Fibroblast of villous mesenchyme (primary cell): ENCODE measurements around the gene ABLIM1. TPM values are rescaled to one million over a fixed set of nuclear protein-coding genes. Genes with fewer than 3 reads are reported as not detected.

Experiments
- DNase-seq: peaks from one replicate; pipeline ENCODE4 v3.0.0-alpha.2; 2010; ENCODE audit warnings: low read depth
- H3K4me3 ChIP-seq: 2 replicates; pipeline ENCODE4 v1.5.1; 2011; ENCODE audit warnings: low read depth, mild to moderate bottlenecking, low read length
- total RNA-seq: library from RNA; depleted of rRNA; stranded (reverse); fragments of >200 nt; gene quantifications from 2 replicates; pipeline ENCODE4 v1.2.3, GENCODE V29; 2012
- TF ChIP-seq, protein P1 (sequence below): IDR thresholded peaks from 2 replicates; pipeline ENCODE4 v1.5.1; 2012; ENCODE audit warnings: low read depth, mild to moderate bottlenecking, low read length; ENCODE audit not compliant: insufficient read depth

ABLIM1 gene
- total RNA-seq, 1 donor: 18.6 TPM

DNA sequence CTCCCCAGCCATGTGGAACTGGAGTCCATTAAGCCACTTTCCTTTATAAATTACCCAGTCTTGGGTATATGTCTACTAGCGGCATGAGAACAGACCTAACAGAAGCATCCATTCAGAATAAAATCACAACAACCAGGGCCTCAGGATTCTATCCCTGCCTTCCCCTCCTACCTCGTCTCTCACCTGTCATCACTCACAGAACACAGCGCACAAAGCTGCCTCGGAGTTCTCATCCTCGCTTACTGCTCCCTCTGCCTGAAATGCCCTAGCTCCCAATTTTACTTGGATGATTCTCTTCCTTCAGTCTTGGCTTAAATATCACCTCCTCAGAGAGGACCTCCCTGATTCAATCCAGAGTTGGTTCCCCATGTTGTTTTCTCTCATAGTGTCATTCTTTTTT lies 183.1 kb downstream of the ABLIM1 start:
- TF ChIP-seq, protein P1, sequence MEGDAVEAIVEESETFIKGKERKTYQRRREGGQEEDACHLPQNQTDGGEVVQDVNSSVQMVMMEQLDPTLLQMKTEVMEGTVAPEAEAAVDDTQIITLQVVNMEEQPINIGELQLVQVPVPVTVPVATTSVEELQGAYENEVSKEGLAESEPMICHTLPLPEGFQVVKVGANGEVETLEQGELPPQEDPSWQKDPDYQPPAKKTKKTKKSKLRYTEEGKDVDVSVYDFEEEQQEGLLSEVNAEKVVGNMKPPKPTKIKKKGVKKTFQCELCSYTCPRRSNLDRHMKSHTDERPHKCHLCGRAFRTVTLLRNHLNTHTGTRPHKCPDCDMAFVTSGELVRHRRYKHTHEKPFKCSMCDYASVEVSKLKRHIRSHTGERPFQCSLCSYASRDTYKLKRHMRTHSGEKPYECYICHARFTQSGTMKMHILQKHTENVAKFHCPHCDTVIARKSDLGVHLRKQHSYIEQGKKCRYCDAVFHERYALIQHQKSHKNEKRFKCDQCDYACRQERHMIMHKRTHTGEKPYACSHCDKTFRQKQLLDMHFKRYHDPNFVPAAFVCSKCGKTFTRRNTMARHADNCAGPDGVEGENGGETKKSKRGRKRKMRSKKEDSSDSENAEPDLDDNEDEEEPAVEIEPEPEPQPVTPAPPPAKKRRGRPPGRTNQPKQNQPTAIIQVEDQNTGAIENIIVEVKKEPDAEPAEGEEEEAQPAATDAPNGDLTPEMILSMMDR: no peak
- H3K4me3 ChIP-seq: no peak overlapping the region
- no peak for DNase-seq

GRCh38 chr10:114473776-114474175 lies 184.3 kb downstream of the ABLIM1 start:
- TF ChIP-seq, protein P1: no peak
- H3K4me3 ChIP-seq: no peak overlapping the region
- DNase-seq: no peak

- TF ChIP-seq, protein P1: no peak
- no peak for DNase-seq
- no peak overlapping the region for H3K4me3 ChIP-seq
These were observed 185.2 kb downstream of the ABLIM1 start for GRCh38 chr10:114472877-114473253.

GRCh38 chr10:114471906-114472876 lies 185.9 kb downstream of the ABLIM1 start:
- H3K4me3 ChIP-seq: no peak overlapping the region
- DNase-seq: no peak
- TF ChIP-seq, protein P1: no peak

GRCh38 chr10:114470956-114471905 lies 186.8 kb downstream of the ABLIM1 start:
- DNase-seq: peak; percentile 77
- TF ChIP-seq, protein P1: peak; percentile 83
- H3K4me3 ChIP-seq: no peak overlapping the region

GRCh38 chr10:114470361-114470760 lies 187.7 kb downstream of the ABLIM1 start:
- TF ChIP-seq, protein P1: no peak
- no peak overlapping the region for H3K4me3 ChIP-seq
- no peak for DNase-seq
